Osteoblast (primary cell): ENCODE results near the gene TAS2R1. TPM values are rescaled to one million over a fixed set of nuclear protein-coding genes. Genes with fewer than 3 reads are reported as not detected.

Experiments used
- DNase-seq: peaks from one replicate; pipeline ENCODE4 v3.0.0; 2011; ENCODE audit warnings: low spot score, mixed read lengths; ENCODE audit not compliant: insufficient read length; ENCODE audit errors: missing footprints
- H2AFZ ChIP-seq: 2 replicates; pipeline ENCODE4 v1.6.0; 2011; ENCODE audit warnings: mild to moderate bottlenecking, low read length
- H3K27ac ChIP-seq: 2 replicates; pipeline ENCODE4 v1.5.1; 2011; ENCODE audit warnings: mild to moderate bottlenecking, low read depth, low read length, moderate library complexity
- H3K27me3 ChIP-seq: 2 replicates; pipeline ENCODE4 v1.6.0; 2012; ENCODE audit warnings: mild to moderate bottlenecking, control low read depth, inconsistent platforms, low read length, moderate library complexity; ENCODE audit not compliant: insufficient read depth
- H3K36me3 ChIP-seq: 2 replicates; pipeline ENCODE4 v1.5.1; 2011; ENCODE audit warnings: mild to moderate bottlenecking, low read length, control low read depth, moderate library complexity; ENCODE audit not compliant: insufficient read depth
- H3K4me1 ChIP-seq: 2 replicates; pipeline ENCODE4 v1.5.1; 2011; ENCODE audit warnings: mild to moderate bottlenecking, low read length, control low read depth, moderate library complexity; ENCODE audit not compliant: insufficient read depth
- H3K4me2 ChIP-seq: 2 replicates; pipeline ENCODE4 v1.6.0; 2011; ENCODE audit warnings: mild to moderate bottlenecking, low read length; ENCODE audit not compliant: insufficient read depth
- H3K4me3 ChIP-seq: fragments of 200-600 bp; sonication (generic); 3 replicates; pipeline ENCODE4 v1.5.1; 2012; ENCODE audit warnings: mild to moderate bottlenecking, low read length, inconsistent platforms; ENCODE audit not compliant: insufficient read depth
- H3K79me2 ChIP-seq: 2 replicates; pipeline ENCODE4 v1.6.0; 2012; ENCODE audit warnings: mild to moderate bottlenecking, low read length, control low read depth, inconsistent platforms; ENCODE audit not compliant: insufficient read depth
- H3K9me3 ChIP-seq: 2 replicates; pipeline ENCODE4 v1.5.1; 2011; ENCODE audit warnings: low read depth, low read length, control low read depth
- H4K20me1 ChIP-seq: 2 replicates; pipeline ENCODE4 v1.6.0; 2012; ENCODE audit warnings: mild to moderate bottlenecking, low read length, control low read depth; ENCODE audit not compliant: insufficient read depth
- total RNA-seq: library from RNA; depleted of rRNA; stranded (reverse); fragments of >200 nt; gene quantifications from 2 replicates; pipeline ENCODE4 v1.2.3, GENCODE V29; 2012
- TF ChIP-seq, protein P1 (sequence below): IDR thresholded peaks from 2 replicates; pipeline ENCODE4 v1.5.1; 2011; ENCODE audit warnings: mild to moderate bottlenecking, low read depth, low read length, moderate library complexity; ENCODE audit errors: extremely low read depth

TAS2R1 gene
- total RNA-seq, 1 donor: not detected

DNA sequence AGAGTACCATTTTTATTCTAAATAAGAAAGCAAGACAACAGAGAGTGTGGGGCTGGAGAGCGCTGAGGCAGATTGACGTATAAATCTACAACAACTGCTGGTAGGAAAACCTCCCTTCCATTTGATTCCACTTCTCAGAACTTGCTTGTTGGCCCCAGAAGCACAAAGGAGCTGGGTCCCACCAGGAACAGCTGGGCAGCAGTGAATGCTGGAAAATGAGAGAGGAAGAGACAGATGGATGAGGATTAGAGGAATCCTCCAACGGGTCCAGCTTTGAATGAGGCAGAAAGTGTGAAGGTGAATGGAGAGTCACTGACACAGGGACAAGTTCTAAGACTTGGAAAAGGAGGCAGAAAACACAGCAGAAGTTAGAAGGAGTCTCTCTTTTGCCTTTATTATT is 14.8 kb downstream of the TAS2R1 start:
- H3K27ac ChIP-seq: no peak overlapping the region
- no peak for DNase-seq
- H2AFZ ChIP-seq: no peak overlapping the region
- TF ChIP-seq, protein P1, sequence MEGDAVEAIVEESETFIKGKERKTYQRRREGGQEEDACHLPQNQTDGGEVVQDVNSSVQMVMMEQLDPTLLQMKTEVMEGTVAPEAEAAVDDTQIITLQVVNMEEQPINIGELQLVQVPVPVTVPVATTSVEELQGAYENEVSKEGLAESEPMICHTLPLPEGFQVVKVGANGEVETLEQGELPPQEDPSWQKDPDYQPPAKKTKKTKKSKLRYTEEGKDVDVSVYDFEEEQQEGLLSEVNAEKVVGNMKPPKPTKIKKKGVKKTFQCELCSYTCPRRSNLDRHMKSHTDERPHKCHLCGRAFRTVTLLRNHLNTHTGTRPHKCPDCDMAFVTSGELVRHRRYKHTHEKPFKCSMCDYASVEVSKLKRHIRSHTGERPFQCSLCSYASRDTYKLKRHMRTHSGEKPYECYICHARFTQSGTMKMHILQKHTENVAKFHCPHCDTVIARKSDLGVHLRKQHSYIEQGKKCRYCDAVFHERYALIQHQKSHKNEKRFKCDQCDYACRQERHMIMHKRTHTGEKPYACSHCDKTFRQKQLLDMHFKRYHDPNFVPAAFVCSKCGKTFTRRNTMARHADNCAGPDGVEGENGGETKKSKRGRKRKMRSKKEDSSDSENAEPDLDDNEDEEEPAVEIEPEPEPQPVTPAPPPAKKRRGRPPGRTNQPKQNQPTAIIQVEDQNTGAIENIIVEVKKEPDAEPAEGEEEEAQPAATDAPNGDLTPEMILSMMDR: no peak
- H3K27me3 ChIP-seq: no peaks in the 10 kb centered on the region
- H3K4me1 ChIP-seq: no peaks in the 10 kb centered on the region
- H3K79me2 ChIP-seq: no peaks in the 10 kb centered on the region
- H3K4me3 ChIP-seq: no peak overlapping the region
- H4K20me1 ChIP-seq: no peaks in the 10 kb centered on the region
- H3K36me3 ChIP-seq: no peaks in the 10 kb centered on the region
- no peaks in the 10 kb centered on the region for H3K9me3 ChIP-seq
- no peak overlapping the region for H3K4me2 ChIP-seq

GRCh38 chr5:9613360-9613759 is 16.8 kb downstream of the TAS2R1 start:
- H3K27me3 ChIP-seq: peaks cover 7% of the 10 kb centered on the region
- no peaks in the 10 kb centered on the region for H3K36me3 ChIP-seq
- H2AFZ ChIP-seq: no peak overlapping the region
- TF ChIP-seq, protein P1: no peak
- H3K27ac ChIP-seq: no peak overlapping the region
- H4K20me1 ChIP-seq: no peaks in the 10 kb centered on the region
- no peak overlapping the region for H3K4me3 ChIP-seq
- H3K4me2 ChIP-seq: no peak overlapping the region
- H3K4me1 ChIP-seq: no peaks in the 10 kb centered on the region
- H3K9me3 ChIP-seq: no peaks in the 10 kb centered on the region
- no peak for DNase-seq
- H3K79me2 ChIP-seq: no peaks in the 10 kb centered on the region

GRCh38 chr5:9610969-9611368 is 19.2 kb downstream of the TAS2R1 start:
- Histone ChIP-seq H3K79me2 (no peaks in the 10 kb centered on the region), H3K4me1 (no peaks in the 10 kb centered on the region), H3K27me3 (peaks cover 7% of the 10 kb centered on the region)

GRCh38 chr5:9610364-9610763 is 19.8 kb downstream of the TAS2R1 start:
- Histone ChIP-seq H3K4me2 (no peak overlapping the region), H3K4me3 (no peak overlapping the region), H3K27me3 (peaks cover 7% of the 10 kb centered on the region), H3K4me1 (no peaks in the 10 kb centered on the region), H2AFZ (no peak overlapping the region), H3K27ac (no peak overlapping the region), H3K79me2 (no peaks in the 10 kb centered on the region), H4K20me1 (no peaks in the 10 kb centered on the region), H3K9me3 (no peaks in the 10 kb centered on the region), H3K36me3 (no peaks in the 10 kb centered on the region)
- TF ChIP-seq, protein P1: no peak
- DNase-seq: no peak

More at GRCh38 chr5:9610969-9611368, 19.2 kb downstream of the TAS2R1 start:
- Histone ChIP-seq H4K20me1 (no peaks in the 10 kb centered on the region), H3K4me3 (no peak overlapping the region), H3K4me2 (no peak overlapping the region), H3K27ac (no peak overlapping the region), H2AFZ (no peak overlapping the region), H3K9me3 (no peaks in the 10 kb centered on the region), H3K36me3 (no peaks in the 10 kb centered on the region)
- TF ChIP-seq, protein P1: no peak
- no peak for DNase-seq
